Retina (tissue), 1 donor: ENCODE results near the gene SCFD1.
"Not testable (repeated sequence)": the region's sequence is repeated elsewhere in the genome, so short reads cannot be mapped to it uniquely, and the experiment has no call there.

ENCODE experiments used
- DNase-seq: peaks from one replicate; pipeline ENCODE4 v3.0.0-alpha.2; 2016

SCFD1 gene, protein sequence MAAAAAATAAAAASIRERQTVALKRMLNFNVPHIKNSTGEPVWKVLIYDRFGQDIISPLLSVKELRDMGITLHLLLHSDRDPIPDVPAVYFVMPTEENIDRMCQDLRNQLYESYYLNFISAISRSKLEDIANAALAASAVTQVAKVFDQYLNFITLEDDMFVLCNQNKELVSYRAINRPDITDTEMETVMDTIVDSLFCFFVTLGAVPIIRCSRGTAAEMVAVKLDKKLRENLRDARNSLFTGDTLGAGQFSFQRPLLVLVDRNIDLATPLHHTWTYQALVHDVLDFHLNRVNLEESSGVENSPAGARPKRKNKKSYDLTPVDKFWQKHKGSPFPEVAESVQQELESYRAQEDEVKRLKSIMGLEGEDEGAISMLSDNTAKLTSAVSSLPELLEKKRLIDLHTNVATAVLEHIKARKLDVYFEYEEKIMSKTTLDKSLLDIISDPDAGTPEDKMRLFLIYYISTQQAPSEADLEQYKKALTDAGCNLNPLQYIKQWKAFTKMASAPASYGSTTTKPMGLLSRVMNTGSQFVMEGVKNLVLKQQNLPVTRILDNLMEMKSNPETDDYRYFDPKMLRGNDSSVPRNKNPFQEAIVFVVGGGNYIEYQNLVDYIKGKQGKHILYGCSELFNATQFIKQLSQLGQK

DNA sequence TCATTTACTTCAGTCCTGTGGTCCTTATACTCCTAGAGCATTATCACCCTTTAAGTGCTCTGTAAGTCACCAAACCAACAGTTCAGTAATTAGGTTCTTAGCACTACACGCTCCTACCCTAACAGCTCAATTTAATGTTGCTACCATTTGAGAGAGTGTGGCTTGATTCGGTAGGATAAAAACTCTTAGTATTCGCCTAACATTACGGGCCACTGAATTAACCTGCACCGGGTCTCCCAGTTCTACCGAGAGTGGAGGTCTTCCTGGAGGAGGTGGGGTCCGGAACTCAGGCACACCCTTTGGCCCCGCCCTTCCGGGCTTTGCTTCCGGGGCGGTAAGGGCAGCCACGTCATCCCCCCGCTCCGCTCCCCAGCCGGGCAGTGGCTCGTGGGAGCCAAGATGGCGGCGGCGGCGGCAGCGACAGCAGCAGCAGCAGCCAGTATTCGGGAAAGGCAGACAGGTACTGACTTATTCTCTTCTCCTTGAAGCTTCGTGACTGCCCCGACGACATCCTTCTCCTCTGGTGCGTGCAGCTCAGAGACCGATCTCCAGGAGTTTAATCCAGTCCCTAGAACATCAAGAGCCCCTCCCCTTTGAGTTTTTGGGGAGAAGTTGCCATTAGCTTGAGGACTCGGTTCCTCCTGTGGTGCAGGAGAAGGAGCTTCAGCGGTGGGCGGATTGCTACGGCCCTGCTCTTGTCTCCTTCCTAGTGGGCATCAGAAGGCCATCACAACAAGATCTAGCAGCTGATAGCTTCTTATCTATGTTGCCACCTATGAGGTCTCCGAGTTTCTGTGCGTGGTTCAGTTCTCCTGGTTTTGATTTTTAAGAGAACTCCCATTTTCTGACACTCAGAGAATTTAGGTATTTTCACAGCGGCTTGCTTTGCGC, at the start of gene SCFD1:
Gene SCFD1, plus strand, starts transcription at position 380 of the 891 bp plus-strand sequence. Its CDS starts 20 bp downstream, at position 400.
- DNase-seq: peak; percentile 96

DNA sequence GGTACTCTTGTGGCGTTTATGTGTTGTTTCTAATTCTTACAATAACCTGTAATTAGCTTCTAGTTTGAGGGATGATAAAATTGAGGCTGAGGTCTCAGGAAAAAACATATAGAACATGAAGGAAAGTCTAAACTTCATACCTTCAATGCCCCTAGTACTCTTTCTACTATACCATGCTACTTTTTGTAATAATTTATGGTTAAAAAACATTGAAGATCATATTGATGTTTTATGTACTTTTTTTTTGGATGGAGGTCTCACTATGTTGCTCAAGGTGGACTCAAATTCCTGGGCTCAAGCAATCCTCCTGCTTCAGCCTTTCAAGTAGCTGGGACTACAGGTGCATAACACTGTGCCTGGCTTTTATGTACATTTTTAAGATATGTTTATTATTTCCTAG, 49.3 kb upstream of the SCFD1 start:
- no peak for DNase-seq

DNA sequence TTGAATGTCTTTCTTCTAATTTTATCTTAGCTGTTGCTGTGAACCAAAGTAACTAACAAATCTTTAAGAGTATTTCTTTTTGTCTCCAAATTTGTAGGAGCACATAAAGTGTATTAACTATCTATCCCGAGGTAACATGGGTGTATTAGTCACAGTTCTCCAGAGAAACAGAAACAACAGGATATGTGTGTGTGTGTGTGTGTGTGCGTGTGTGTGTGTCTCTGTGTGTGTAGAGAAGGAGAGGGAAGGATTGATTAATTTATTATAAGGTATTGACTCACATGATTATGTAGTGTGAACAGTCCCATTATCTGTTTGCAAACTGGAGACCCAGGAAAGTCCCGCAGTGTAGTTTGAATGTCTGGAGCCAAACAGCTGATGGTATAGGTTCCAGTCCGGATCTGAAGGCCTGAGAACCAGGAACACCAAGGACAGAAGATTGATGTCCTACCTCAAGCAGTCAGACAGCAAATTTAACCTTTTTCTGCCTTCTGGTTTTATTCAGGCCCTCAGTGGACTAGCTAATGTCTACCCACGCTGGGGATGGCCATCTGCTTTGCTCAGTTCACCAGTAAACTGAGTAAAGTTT, 48.8 kb upstream of the SCFD1 start:
- no peak for DNase-seq

DNA sequence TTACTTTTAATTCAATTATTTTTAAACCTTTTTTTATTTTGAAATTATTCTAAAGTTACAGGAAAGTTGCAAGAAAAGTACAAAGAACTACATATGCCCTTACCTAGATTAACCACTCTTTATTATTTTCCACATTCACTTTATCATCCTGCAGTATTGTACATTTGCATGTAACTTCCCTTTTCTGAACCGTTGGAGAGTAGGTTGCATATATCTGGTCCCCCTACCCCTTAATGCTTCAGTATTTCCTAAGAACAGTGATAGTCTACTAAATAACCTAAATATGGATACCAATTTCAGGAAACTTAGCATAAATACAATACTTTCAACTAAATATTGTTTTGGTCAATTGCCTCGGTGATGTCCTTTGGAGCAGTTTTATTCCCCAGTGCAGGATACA, 48.2 kb upstream of the SCFD1 start:
- DNase-seq: no peak

DNA sequence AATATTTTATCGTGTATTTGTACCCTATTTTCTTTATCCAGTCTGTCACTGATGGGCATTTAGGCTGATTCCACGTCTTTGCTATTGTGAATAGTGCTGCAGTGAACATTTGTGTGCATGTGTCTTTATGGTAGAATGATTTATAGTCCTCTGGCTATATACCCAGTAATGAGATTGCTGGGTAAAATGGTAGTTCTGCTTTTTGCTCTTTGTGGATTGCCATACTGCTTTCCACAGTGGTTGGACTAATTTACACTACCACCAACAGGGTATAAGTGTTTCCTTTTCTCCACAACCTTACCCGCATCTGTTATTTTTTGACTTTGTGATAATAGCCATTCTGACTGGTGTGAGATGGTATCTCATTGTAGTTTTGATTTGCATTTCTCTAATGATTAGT, 47.3 kb upstream of the SCFD1 start:
- not testable (repeated sequence) for DNase-seq

DNA sequence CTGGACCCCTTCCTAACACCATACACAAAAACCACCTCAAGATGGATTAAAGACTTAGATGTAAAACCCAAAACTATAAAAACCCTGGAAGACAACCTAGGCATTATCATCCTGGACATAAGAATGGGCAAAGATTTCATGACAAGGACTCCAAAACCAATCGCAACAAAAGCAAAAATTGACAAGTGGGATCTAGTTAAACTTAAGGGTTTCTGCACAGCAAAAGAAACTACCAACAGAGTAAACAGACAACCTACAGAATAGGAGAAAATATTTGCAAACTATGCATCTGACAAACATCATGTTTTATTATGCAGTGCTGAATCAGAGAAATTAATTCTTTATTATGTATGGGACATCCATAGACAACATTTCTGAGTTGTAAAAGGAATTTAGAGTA, 45.8 kb upstream of the SCFD1 start:
- DNase-seq: not testable (repeated sequence)

DNA sequence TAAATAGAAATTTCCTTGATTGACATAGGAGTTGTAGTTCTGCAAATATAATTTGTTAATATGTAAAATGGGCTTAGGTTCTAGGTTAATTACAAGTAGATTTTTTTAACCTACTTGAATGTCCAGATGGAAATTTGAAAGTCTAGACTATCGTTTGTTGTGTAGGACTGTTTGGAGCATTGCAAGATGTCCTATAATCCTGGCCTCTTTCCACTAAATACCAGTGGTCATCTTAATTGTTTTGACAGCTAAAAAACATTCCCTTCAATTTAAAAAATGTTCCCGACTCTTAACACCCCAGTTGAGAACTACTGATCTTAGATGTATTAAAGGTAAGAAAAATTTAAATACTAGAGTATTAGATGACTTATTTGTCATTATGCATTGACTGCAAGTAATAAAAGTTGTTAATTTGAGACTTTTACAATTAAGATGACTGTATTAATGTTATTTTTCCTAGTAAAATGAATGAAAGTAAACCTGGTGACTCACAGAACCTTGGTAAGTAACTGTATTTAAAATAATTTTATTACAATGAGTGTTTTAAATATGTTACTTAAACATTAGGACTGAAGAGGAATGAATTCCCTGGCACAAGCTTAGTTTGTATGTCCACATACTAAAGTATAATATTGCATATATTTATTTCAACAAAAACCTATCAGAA, 41.4 kb upstream of the SCFD1 start:
- DNase-seq: no peak

DNA sequence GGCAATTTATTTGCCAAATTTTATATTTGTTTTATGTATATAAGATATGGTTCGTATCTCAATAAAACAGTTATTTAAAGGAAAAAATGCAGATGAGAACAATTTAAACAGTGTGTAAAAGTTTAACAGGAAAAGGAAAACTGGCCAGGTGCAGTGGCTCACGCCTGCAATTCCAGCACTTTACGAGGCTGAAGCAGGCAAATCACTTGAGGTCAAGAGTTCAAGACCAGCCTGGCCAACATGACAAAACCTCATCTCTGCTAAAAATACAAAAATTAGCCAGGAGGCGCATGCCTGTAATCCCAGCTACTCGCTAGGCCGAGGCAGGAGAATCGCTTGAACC, 40.9 kb upstream of the SCFD1 start:
- DNase-seq: no peak

DNA sequence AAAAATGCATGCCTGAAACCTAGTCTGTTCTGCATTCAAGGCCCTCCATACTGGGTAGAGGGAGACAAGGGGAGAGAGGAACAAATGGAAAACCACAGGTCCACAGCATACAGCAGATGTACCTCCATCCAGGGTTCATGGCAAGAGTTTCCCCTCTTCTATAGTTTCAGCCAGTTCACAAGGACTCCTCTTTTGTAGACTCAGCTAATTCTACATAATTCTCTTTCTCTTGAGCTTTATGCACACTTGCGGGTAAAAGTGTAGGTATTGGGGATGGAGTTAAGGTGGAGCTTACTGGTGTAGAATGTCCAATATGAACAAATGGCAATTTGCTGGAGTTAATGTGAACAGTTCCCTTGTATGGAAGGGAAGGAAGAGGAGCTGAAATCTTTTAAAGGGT, 39.7 kb upstream of the SCFD1 start:
- DNase-seq: no peak

DNA sequence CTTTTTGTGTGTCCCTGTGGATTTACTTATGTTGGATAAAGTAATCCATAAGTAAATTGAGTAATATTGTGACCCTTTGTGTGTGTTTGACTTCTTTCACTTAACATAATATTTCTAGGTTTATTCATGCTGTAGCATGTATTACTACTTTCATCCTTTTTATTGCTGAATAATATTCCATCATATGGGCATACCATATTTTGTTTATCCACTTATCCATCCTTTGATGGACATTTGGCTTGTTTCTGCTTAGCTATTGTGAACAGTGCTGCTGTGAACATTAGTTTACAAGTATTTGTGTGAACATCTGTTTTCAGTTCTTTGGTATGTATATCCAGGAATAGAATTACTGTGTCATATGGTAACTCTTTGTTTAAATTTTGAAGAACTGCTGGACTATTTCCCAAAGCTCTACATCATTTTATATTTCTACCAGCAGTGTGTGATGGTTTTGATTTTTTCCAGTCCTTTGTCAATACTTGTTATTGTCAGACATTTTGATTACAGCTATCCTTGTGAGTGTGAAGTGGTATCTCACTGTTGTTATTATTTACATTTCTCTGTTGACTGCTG, 38.0 kb upstream of the SCFD1 start:
- DNase-seq: no peak

DNA sequence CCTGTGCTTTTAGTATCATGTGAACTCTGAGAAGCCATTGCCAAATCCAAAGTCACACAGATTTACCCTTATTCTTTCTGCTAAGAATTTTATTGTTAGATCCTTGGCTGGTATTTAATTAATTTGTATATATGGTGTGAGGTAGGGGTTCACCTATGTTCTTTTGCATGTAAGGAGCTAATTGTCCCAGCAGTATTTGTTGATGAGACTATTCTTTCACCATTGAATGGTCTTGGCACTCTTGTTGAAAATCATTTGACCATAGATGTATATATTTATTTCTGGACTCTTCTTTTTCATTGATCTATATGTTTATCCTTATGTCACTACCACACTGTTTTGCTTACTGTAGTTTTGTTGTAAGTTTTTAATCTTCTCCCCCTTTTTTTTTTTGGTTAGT, 36.9 kb upstream of the SCFD1 start:
- DNase-seq: no peak

DNA sequence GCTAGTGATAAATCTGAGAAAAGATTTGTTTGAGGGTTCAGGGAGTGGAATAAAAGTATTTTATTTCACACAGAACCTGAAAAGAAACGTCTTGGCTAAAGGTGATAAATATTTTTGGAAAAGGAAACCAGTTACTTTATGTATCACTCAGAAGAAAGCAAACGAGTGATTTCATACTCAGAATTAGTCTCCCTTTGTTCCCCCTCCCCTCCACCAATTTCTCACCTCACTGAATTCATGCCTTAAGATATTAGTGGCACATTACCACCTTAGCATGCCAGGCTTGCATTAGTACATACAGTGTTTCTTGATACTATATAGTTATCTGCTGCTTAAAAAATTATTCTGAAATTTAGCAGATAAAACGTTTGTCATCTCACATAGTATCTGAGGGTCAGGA, 35.0 kb upstream of the SCFD1 start:
- no peak for DNase-seq

DNA sequence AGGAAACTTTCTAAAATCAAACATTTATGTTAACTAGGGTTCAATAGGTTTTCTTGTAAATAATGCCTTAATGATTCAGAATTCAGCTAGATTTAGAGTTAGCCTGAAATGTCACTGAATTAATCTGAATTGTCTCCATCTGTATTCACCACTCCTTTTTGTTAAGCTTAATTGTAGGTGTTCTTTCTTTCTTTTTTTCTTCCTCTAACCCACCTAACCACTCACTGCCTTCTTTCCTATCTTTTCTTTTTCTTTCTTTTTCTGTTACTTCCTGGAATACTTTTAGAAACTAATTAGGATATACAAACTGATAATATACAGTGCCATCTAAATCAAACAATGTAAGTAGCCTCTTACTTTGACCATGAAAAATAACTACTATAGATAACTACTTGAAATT, 33.2 kb upstream of the SCFD1 start:
- no peak for DNase-seq

DNA sequence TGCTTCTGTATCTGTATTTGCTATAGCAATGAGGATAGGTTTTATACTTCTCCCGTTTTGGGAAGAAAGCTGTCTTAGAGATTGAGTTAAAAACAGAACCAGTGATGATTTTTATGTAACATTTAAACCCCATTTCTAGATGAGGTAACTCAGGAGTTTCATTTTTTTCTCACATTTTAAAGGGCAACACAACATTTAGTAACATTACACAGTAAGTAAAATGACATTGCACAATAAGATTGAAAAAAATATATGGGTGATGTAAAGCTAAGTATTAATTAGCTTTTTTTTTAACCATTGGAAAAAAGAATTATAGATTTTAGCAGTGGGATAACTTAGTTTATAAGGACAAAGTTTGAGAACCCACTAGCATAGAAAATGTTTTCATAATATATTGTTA, 25.2 kb upstream of the SCFD1 start:
- no peak for DNase-seq

DNA sequence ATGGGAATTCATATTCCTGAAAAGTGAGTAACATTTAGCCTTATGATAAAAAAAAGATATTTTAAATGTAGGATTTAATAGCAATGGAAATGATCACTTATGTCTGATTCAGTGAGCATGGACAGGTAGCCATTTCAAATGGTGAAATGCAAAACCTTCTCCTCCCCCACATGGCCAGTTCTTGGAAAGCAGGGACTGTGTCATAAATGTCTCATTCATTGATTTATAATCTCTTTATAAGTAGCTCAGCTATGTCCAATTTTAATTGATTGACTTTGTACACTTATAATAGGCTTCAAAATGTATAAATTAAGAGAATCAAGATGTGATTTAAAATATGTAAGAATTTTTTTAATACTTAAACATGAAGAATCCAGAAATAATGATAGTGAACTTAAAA, 24.6 kb upstream of the SCFD1 start:
- no peak for DNase-seq

DNA sequence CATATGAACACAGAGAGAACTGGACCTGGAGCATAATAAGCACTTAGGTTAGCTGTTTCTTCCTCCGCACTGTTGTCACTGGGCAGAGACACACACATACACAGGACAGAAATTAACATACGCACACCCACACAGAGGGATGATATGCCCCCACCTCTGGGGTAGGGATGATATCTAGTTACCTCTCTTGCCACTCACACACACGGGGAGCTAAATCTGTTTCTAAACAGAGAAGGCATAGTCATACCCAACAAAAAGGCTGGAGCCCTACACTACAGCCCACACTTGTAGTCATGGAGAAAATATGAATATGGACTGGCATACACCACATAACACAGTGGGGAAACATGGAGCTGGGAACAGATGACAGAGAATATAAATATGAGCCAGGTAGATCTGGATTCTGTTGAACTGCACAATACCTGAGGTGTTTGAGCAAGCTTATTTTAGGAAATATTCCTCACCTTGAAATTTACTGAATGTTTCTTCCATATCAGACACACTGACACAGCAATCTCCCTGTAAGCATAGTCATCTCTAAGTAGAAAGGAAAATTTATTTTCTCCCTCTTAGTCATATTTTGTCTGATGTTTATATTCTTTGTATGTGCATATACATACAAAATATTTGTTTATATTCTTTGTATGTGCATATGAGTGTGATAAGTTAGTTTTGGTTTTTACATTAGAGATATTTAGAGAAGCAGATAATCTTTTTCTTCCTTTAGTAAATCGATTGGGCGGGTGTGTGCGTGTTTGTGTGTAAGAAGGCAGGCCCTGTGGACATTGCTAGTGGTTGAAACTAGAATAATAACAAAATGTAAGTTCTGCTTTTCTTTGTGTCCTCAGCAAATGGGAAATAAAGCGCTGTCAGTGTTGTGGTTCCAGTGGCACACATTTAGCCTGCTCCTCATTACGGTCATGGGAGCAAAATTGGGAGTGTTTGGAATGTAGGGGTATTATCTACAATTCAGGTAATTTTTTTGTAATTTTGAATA, 20.9 kb upstream of the SCFD1 start:
- DNase-seq: no peak

DNA sequence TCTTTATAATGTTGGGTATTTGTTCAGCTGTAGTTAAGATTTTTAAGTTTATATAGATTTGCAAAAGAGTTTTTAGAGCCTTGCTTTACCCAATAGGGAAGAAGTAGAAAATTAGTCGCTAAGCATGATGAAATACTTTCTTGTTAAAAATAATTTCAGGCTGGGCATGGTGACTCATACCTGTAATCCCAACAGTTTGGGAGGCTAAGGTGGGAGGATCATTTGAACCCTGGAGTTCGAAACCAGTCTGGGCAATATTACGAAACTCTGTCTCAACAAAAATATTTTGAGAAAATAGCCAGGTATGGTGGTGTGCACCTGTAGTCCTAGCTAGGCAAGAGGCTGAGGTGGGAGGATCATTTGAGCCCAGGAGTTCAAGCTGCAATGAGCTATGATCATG, 18.7 kb upstream of the SCFD1 start:
- DNase-seq: no peak

DNA sequence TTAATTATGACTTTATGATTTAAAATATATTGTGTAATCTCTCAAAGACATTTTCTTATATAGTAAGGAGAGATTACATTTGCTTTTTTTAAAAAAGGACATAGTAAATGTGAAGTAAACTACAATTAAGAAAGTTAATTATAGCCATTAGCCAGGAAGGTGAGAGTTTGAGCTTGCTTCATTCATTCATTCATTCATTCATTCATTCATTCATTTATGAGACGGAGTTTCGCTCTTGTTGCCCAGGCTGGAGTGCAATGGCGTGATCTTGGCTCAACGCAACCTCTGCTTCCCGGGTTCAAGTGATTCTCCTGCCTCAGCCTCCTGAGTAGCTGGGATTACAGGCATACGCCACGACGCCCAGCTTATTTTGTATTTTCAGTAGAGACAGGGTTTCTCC, 17.4 kb upstream of the SCFD1 start:
- not testable (repeated sequence) for DNase-seq

DNA sequence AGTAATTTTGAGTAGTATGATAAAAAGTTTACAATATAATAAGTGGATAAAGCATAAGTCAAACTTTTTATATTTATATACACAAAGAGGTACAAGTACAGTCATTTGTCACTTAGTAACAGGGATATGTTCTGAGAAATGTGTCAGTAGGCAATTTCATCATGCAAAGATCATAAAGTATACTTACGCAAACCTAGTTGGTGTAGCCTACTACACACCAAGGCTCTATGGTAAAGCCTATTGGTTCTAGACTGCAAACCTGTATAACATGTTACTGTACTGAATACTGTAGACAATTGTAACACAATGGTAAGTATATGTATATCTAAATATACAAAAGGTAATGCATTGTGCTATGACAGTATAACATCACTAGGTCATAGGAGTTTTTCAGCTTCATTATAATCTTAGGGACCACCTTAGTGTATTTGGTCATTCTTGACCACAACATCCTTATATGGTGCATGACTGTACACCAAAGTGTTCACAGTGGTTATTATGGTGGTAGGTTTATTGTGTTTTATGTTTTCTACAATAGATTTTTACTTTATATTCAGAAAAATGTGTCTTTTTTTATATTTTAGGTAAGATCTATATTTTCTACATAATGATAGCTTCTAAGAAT, 14.9 kb upstream of the SCFD1 start:
- DNase-seq: no peak

DNA sequence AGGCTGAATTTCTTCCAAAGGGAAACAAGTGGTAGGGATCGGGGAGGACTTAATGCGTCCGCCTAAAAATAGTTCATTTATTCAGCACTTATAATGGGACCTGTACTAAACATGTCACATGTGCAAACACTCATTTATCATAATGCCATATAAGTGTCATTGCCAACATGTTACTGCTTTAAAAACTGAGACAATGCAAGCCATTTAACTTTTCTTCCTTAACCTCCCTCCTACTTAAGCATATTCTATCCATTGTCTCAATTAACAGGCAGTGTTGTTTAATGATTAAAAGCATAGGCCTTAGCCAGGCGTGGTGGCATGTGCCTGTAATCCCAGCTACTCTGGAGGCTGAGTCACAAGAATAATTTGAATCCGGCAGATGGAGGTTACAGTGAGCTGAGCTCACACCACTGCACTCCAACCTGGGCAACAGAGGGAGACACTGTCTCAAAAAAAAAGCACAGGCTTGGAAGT, 13.5 kb upstream of the SCFD1 start:
- no peak for DNase-seq
